ENCODE results near the gene TRIM24. TPM values are rescaled to one million over a fixed set of nuclear protein-coding genes. Genes with fewer than 3 reads are reported as not detected.

The TRIM24 gene
- total RNA-seq, 1 donor from 2014 or later = 14.5 TPM

DNA sequence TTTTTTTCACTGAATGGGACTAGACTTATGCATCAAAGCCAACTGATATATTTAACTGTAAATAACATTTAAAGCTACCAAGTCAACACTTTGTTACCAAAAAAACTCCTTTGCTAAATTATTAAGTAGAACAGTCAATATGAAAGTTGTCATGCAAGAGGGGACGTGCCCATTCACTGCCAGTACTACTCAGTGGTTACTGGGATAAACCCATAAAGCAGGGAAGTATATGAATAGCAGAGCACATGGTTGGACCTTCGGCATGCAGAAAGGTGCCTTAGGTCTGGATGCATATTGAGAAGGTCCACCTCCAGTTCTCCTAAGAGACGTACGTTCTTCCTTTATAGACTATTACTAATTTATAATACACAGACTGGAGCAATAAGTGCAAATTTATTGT is 121.0 kb downstream of the TRIM24 start:
- DNase-seq = no peak

DNA sequence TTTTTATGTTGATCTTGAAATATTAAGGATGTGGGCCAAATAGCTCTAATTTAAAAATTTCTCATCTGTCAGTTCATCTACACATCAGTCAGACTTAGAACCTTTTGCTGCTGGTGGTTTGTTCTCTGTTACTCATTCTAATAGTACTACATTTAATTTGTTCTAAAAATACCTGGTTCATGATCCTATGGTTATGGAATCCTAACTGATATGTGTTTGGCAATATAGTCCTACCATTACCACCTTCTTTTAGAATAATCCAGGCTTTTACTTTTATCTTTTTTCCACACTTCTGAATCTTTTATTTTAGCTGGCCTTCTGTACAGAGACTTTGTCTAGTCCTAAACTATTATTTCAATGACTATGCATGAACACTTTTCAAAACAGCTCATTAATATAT is 124.2 kb downstream of the TRIM24 start:
- no peak for DNase-seq

DNA sequence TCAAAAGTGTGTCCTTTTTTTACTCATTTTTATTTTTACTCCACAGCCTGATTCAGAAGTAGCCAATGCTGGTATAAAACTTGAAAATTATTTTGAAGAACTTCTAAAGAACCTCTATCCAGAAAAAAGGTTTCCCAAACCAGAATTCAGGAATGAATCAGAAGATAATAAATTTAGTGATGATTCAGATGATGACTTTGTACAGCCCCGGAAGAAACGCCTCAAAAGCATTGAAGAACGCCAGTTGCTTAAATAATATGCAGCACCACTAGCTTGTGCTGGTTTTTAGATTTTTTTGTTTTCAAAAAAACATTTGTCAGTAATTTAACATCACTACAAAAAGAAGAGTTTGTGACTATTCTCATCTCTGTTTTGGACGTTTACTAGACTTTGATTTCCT is 124.6 kb downstream of the TRIM24 start:
- no peak for DNase-seq

- no peak for DNase-seq
These were observed 125.4 kb downstream of the TRIM24 start for GRCh38 chr7:138585283-138585993.

DNA sequence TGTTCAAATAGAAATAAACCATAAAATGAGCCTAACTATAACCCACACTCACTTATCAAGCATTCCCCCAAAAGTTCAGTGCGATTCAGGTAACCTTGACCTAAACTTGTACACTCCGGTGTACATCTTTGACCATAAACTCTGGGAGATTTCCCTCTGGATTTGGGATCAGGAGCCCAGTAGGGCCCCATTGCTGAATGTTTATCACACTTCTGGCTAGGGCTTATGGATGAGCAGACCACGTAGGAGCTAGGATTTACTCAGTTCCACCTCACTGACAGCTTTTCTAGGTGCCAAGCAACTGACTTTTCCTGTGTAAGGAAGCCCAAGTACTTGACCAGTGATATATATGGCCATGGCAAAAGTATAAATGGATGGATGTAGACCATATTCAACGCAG is 127.4 kb downstream of the TRIM24 start:
- DNase-seq = no peak

DNA sequence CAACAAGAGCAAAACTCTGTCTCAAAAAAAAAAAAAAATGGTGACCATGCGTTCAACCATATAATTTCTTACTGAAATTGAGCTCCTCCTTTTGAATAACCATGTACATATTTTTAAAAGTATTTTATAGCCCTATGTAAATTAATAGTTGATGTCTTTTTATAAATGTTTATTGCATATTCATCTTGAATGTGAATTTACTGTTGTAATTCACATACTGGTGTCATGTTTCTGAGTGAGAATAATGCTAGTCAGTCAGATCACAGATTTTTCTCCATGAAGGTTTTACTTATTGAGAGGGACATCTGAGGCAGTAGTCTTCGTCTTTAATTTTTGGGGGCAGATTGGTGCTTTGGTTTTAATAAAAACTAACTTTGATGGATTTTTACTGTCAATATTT is 128.9 kb downstream of the TRIM24 start:
- no peak for DNase-seq

- DNase-seq = no peak
These were observed 130.1 kb downstream of the TRIM24 start for GRCh38 chr7:138590154-138590553.

- DNase-seq = no peak
These were observed 135.4 kb downstream of the TRIM24 start for GRCh38 chr7:138595454-138595853.

DNA sequence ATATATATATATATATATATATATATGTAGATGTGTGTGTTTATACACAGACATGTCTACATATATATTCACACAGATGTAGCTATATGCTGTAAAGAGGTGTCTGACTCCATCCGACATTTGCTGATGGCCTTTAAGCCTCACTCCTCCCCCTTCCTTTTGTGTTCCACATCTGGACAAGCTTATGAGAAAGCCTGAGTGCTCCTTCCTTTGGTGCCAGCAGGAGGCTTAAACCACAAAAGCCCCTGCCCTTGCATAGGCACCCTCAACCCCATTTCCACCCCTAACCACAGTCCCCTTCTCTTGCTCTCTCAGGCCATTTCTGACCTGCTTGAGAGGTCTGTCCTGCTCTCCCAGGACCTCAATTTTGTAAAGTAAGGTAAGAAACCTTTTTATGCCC is 142.4 kb downstream of the TRIM24 start:
- DNase-seq = no peak

- DNase-seq = no peak
These were observed 143.7 kb downstream of the TRIM24 start for GRCh38 chr7:138603549-138604318.

DNA sequence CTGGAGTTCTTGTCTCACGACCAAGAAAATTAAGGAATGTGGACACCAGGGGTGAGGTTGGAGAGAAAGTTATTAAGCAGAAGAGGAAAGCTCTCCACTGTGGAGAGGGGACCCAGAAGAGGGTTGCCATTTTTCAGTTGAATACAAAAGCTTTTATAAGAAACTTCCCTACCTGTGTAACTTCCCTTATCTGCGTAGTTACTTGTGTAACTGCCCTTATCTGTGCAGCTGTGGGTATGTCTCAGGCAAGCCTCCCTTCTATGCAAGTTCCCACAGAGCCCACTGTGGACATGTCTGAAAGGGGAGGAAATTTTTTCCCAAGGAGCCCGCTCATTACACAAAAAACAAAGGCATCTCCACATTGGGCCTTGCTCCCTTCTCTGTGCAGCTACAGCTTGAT is 146.2 kb downstream of the TRIM24 start:
- DNase-seq = no peak

DNA sequence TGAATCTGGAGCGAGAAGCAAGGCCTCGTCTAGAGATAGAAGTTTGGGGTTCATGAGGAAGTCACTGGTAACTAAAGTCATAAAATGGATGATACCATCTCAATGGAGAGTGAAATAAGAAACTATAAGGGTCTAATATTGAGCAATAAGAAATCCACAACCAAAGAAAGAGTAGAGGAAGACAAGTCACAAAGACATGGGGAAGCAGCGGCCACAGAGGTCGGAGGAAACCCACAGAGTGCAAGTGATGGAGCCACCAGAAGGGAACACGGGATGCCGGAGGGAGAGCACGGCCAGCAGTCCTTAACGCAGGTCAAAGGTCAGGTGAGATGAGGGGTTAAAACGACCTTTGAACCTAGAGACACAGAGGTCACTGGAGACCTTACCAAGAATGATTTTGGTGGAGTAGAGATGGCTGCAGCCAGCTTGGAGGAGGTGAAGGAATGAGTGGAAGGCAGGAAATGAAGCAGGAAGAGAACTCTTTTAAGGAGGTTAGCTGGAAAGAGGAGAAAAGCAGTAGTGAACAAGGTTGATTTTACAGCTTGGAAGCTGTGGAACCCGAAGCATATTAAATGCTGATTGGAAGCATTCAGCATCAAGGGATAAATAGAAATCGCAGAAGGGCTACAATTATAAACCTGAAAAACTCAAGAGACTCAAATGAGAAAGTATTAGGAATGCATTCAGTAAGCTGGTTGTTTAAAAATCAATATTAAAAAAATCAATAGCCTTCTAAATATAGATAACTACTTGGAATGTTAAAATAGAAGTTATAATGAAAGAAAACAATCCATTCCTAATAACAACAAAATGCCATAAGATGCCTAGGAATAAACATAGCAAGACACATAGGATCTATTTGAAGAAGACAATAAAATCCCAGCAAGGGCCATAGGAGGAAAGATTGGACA is 147.4 kb downstream of the TRIM24 start:
- DNase-seq = no peak

- peak; percentile 45 for DNase-seq
These were observed 148.2 kb downstream of the TRIM24 start for GRCh38 chr7:138608275-138608674.

DNA sequence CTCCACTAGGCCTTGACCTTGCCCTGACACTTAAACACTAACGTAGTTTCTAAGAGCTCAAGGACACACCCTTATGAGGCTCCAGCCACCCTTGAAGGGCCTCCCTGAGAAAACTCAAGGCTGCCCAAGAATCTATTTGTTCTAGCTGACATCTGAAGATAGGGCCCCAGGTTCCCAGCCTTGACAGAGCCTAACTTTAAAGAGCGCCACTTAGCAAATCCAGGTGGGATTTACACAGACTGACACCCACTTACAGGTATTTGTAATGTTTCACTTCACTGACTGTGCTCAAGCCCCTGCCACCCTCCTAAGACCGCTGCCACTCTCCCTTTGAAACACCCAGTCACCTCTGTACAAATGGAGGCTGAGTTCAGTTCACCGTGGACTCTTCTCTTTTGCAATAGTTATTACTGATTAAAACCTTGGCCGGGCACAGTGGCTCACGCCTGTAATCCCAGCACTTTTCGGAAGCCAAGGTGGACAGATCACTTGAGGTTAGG is 150.7 kb downstream of the TRIM24 start:
- DNase-seq = no peak

GRCh38 chr7:138613630-138614029 is 153.6 kb downstream of the TRIM24 start:
- no peak for DNase-seq

DNA sequence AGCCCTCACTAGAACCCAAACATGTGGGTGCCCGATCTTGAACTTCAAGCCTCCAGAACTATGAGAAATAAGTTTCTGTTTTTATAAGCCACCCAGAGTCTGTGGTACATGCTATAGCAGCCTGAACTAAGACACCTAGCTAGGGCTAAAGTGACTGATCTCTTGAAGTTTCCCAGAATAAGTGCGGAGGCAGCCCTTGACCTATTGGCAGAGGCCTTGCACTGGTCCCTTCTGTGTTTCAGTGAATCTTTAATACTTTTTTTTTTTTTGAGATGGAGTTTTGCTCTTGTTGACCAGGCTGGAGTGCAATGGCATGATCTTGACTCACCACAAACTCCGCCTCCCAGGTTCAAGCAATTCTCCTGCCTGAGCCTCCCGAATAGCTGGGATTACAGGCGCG is 156.0 kb downstream of the TRIM24 start:
- no peak for DNase-seq

DNA sequence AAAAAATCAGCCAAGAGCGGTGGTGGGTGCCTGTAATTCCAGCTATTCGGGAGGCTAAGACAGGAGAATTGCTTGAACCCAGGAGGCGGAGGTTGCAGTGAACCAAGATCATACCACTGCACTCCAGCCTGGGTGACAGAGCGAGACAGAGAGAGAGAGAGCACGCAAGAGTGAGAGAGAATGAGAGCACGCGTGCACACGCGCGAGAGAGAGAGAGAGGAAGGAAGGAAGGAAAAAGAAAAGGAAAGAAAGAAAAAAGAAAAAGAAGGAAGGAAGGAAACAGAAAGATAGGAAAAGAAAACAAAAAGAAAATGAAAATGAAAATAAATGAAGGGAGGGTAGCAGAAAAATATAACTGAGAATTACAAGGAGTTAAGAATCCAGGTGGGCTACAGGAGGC is 158.4 kb downstream of the TRIM24 start:
- no peak for DNase-seq

DNA sequence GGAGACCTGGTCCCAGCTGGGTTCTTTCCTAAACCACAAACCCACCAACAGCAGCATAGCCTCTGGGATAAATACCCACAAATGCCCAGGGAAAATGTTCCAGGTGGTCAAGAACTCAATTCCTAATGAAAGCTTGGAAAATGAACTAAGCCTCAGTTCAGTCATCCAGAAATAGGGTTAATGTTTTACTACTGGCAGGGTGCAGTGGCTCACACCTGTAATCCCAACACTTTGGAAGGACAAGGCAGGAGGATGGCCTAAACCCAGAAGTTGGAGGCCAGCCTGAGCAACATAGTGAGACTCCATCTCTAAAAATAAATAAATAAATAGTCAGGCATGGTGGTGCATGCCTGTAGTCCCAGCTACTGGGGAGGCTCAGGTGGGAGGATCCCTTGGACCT is 158.9 kb downstream of the TRIM24 start:
- no peak for DNase-seq

DNA sequence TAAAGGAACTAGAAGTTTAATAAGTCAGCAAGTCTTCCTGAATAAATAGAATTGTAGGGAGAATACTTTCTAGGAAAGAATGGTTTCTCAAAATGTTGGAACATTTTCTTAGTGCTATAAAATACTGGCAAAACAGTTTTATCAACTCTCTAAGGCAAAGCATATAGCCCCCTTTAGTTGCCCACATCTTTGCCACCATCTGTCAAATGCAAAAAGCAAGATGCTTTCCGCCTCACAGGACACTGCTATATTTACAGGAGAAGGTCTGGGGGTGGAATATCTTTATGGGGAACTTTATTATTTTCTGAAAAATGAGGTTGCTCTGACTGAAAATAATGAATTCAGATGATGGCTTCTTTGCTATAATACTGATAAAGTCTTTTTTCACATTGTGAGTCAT is 162.8 kb downstream of the TRIM24 start:
- no peak for DNase-seq

DNA sequence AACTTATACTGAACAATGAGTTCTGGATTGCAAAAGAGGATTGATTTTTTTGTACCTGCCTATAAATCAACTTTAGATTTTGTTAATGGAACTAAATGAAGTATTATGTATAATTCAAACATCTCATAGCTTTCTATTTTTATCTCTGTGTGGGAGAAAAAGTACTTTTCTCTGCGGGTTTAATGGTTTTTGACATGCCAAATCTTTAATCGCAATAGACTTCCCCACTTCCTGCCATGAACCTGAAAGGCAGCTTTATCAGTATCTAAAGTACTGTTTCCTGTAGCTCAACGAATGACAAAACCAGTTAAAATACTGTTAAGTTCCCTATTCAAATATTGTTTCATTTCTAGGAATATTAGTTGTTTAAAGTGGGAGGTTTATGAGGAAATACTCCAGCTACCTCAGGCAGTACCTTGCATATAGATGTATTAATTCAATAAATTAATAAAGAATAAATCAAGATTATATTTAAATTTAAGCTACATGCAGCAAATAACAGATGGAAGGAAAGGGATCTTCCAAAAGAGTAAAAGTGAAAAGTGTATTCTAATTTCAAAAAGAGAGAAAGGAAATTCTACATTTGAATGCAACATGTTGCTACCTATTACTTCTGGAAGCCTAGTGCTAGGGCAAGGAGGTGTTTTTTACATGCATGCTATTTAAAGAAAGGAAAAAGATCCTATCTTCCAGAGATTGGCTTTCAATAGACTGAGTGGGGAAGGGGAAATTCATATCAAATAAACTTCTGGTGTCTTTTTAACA is 165.2 kb downstream of the TRIM24 start:
- no peak for DNase-seq

DNA sequence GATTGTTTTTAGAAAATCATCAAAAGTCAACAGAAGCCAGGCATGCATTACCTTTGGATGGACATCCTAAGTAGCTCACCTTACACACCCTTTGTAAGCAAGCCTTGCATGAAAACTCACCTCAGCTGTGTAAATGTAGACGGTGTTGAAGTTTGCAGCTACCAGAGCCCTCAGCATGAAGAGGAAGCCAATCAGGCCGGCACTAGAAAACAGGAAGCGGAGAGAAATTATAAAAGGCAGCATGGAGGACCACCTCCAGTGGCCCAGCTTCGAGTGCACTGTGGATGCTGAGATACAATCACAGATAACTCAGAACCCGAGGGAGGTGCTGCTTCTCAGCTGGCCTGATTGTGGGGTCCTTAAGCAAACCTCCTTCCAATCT is 165.8 kb downstream of the TRIM24 start:
- DNase-seq = no peak

GRCh38 chr7:138626846-138627245 is 166.8 kb downstream of the TRIM24 start:
- DNase-seq = no peak

Measured in dermis blood vessel endothelial cell (primary cell).